K562 treated with DMSO at 1 percent for 48 hours (cell line): ENCODE results near the gene DYRK1A. TPM values are rescaled to one million over a fixed set of nuclear protein-coding genes. Genes with fewer than 3 reads are reported as not detected.

Source experiments
- total RNA-seq: library from RNA; unstranded; fragments of 300-600 nt; gene quantifications from 2 replicates; pipeline ENCODE4 v1.2.3, GENCODE V29; 2022; ENCODE audit warnings: low replicate concordance; ENCODE audit errors: extremely low read depth

The DYRK1A gene
- not detected in 2 replicates for total RNA-seq

DNA sequence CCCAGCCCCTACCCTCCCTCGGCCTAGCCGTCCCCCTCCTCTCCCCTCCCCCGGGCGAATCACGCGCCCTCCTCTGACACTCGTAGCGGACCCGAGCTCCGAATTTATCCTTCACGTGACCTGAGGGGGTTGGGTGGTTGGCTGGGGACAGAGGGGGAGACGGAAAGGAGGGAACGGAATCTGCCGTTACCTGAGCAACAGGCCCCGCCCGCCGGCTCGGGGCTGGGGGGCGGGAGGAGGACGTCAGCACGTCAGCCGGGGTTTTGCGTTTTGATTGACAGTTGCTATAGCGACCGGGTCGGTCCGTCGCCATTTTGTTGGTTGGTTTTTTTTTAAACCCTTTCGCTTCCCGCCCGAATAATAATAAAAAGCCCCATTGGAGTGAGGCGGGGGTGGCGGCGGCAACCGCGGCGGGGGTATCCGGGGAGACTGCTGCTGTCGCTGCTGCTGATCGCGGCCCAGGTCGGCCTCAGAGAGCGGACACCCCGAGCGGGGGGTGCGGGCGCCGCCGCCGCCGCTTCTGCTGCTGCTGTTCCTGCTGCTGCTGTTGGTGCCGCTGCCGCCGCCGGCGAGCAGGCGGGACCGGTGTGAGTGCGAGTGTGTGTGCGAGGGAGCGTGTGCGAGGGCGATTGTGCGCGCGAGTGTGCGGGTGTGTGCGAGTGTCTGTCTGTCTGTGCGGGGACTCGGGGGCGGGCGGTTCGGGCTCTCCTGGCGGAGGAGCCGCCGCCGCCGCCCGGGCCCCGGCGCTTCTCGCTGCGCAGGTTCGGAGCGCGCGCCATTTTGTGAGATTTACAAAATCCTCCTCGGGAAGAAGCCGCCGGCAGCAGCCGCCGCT is at the start of gene DYRK1A:
Gene DYRK1A, plus strand, starts transcription at position 292 of the 835 bp plus-strand sequence. CDS start 53,602 bp downstream, outside the sequence.

Other genes starting within 250 kb of the DYRK1A start
- gene VPS26C, start 99.4 kb upstream of the DYRK1A start, total RNA-seq: not detected in 2 replicates